Amniotic stem cell (primary cell): ENCODE results near the gene CARD10.
A peak's percentile ranks its signal among the peaks of the same experiment; 100 is the strongest.

ENCODE experiments used
- DNase-seq: peaks from one replicate; lab custom pipeline; 2025; lab: John Stamatoyannopoulos, UW

Gene CARD10, protein sequence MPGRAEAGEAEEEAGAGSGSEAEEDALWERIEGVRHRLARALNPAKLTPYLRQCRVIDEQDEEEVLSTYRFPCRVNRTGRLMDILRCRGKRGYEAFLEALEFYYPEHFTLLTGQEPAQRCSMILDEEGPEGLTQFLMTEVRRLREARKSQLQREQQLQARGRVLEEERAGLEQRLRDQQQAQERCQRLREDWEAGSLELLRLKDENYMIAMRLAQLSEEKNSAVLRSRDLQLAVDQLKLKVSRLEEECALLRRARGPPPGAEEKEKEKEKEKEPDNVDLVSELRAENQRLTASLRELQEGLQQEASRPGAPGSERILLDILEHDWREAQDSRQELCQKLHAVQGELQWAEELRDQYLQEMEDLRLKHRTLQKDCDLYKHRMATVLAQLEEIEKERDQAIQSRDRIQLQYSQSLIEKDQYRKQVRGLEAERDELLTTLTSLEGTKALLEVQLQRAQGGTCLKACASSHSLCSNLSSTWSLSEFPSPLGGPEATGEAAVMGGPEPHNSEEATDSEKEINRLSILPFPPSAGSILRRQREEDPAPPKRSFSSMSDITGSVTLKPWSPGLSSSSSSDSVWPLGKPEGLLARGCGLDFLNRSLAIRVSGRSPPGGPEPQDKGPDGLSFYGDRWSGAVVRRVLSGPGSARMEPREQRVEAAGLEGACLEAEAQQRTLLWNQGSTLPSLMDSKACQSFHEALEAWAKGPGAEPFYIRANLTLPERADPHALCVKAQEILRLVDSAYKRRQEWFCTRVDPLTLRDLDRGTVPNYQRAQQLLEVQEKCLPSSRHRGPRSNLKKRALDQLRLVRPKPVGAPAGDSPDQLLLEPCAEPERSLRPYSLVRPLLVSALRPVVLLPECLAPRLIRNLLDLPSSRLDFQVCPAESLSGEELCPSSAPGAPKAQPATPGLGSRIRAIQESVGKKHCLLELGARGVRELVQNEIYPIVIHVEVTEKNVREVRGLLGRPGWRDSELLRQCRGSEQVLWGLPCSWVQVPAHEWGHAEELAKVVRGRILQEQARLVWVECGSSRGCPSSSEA

GRCh38 chr22:37519268-37520195 lies at the start of gene CARD10:
TSS of gene CARD10 (minus strand) at chr22:37519415. CDS start at chr22:37519200, 215 bp downstream.
- no peak for DNase-seq

DNA sequence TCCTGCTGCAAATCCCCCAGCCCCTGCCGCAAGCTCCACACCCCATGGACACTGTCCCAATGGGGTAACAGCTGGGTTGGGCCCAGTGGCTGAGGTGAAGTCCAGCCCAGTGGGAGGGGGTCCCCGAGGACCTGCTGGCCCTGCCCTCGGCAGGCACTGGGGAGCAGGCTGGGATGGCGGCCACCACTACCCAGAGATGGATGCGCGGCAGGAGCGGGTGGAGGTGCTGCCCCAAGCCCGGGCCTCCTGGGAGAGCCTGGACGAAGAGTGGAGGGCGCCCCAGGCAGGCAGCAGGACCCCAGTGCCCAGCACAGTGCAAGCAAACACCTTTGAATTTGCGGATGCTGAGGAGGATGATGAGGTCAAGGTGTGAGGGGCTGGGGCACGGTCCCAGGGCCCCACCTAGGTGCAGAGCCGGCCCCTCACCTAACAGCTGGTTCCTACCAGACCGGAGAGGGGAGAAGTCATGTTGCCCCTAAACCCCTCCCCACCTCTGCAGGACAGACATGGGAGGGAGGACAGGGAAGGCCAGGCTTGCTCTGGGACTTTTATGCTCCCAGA lies 49.3 kb upstream of the CARD10 start:
- no peak for DNase-seq

- no peak for DNase-seq
Observed at GRCh38 chr22:37568012-37568411, 48.8 kb upstream of the CARD10 start.

DNA sequence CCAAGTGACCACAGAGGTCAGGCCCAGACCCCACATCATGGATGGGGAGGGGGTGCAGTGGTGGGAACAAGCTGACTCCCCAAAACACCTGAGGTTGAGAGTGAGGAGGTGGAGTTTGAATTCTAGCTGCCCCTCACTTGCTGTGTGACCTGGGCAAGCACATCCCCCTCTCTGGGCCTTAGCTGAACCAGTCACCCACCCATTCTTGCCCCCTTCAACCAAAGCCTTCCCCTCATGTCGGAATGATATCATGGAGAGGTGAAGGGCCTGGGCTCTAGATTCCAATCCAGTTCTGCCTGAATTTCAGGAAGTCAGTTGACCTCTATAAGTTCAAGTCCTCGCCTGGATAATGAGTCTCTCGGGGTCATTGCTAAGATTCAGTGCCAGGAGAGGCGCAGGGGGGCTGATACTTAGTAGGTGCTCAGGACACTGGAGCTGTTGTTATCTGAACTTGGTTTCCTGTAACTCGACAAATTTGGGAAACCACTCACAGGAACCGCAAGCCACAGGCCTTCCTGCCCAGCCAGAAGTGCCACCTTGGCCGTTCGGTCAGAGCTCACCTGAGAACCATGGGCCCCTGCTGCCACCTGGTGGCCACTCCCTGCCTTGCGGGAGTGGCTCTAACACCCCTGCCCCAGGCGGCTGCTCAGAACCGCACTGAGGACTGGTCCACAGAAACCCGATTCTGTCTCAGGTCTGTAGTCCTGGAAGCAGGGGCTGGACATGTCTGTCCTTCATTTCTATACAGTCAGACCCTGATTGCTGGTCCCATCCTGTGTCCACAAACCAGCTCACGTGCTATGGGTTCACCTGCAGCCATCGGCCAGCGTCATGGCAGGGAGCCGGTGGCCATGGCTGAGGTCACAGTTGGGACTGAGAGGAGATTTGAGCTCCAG lies 47.9 kb upstream of the CARD10 start:
- DNase-seq = no peak

DNA sequence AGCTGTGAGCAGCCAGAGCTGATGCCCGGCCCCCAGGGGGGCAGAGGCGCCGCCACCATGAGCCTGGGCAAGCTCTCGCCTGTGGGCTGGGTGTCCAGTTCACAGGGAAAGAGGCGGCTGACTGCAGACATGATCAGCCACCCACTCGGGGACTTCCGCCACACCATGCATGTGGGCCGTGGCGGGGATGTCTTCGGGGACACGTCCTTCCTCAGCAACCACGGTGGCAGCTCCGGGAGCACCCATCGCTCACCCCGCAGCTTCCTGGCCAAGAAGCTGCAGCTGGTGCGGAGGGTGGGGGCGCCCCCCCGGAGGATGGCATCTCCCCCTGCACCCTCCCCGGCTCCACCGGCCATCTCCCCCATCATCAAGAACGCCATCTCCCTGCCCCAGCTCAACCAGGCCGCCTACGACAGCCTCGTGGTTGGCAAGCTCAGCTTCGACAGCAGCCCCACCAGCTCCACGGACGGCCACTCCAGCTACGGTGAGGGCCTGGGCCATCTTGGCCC lies 47.2 kb upstream of the CARD10 start:
- DNase-seq = no peak

GRCh38 chr22:37565830-37566229 lies 46.6 kb upstream of the CARD10 start:
- no peak for DNase-seq

DNA sequence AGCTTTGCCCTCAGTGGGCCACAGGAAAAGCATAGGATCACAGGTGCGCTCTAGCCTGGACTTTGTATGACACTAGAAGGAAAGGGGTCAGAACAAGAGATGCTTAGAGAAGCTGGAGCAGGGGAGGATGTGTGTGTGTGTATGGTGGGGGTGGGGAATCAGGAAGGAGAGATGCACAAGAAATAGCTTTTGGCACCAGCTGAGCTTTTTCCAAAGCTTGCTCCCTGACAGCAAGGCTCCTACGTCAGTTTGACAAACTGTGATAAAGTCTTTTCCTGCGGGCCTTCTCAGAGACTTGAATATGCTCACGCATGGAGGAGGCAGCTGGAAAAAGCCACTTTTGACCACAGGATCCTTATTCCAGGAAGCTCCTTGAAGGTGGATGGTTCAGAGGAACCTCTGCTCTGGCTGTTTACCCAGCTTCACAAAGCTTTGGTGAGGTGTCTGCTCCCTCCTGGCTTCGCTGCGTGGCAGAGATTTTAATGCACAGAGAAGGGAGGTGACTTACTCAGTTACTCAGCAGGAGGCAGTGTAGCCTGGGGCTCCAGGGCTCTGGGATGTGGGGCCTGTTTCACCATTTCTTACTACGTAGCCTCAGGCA lies 45.0 kb upstream of the CARD10 start:
- no peak for DNase-seq

DNA sequence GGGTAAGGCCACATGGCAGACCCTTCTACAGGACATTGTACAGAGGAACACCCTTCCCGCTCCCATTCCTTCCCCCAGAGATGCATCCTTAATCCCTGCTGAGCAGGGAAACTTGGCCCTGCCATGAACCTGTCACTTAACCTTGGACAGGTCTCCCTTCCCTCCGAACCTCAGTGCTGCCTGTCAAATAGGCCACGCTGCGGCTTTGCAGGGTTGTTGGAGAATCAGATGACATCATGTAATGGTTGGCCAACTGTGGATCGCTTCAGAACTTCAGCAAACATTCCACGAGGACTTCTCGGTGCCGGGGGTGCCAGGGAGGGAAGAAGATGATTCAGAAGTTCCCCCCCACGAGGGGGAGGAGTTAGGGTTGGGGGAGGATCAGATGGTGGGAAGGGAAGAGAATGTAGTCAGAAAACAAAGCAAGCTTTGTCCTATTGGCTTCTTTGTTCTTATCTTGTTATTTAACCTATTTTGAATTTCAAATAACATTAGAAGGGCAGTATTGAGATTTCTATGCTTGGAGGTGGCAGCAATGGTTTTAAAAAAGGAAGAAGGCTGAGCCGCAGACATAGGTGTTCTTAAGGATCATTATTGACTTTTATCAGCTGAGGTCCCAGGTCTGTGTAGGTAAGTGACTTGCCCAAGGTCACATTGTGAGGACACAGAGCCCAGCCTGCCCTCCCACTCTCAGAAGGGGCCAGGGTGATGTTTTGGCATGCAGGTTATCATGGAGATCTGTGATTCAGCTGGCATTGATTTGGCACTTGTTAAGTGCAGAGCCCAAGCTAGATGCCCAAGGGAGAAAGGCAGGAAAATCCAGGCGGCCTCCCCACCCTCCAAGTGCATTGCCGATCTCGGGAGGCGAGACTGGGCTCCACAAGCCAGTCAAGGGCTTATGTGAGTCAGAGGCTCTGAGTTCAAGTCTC lies 44.2 kb upstream of the CARD10 start:
- peak; percentile 83 for DNase-seq

- no peak for DNase-seq
Observed at GRCh38 chr22:37562049-37562875, 43.0 kb upstream of the CARD10 start.

DNA sequence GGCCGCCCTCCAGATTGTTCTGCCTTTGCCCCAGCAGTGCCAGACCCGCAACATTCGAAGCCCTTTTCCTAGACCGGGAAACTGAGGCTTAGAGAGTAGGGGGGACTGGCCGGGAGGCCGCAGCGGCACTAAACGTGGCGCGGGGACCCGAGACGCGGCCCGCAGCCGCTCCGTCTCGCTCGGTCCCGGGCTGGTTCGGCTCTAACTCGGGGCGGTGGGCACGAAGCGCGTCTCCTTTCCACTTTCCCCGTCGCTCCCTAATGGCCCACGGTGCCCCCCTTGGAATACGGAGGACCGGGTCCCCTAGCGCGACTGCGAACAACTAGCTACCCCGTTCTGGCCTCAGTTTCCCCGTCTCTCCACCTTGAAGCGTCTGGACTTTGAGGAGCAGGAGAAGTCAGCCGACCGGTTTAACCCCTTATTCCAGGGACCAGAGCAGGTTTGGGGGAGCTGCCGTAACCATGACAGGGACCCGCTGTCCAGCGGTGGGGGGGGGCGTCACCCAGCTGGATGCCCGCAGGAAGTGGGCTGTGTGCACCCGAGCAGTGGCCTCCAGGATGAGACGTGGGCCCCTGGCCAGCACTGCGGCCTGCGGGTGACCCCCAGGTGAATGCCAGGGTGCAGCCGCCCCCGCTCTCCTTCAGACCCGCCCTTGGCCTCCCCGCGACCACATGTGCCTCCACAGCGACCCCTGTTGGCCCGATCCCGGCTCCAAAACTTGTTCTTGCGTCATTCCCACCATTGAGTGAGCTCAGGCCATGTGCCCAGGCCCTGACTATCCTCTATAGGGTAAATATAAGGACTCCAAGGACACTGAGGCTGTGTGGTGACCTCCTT lies 42.2 kb upstream of the CARD10 start:
- peak; percentile 87 for DNase-seq

DNA sequence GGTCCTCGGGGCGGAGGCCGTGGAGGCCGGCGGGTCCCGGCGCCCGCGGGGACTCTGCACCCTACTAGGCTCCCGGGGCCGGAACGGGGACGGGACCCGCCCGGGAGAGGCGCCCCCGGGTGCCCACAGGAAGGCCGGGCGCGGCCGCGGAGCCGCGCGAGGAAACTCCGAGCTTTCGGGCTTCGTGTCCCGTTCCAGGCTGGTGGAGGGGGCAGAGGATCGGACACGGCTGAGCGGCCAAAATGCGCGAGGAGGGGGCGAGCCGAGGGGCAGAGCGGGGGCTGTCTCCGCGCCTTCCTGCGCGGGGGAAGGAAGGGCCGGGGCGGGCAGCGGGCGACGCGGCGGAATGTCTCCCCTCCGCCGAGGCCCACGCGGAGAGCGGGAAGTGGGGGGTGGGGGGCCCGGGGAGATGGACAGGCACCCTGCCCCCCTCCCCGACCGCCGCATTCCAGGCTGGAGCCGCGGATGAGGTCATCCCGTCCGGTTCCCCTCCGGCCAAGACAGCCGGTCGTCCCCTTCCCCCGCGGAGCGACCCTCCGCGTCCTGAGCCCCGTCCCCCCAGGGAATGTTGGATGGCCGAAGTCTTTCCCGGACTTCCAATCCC lies 41.5 kb upstream of the CARD10 start:
- DNase-seq = no peak

- no peak for DNase-seq
Observed at GRCh38 chr22:37559901-37560607, 40.8 kb upstream of the CARD10 start, which contains the start of gene CDC42EP1. TSS of gene CDC42EP1 (plus strand) at chr22:37560480. CDS start at chr22:37566350, 5,870 bp downstream.

DNA sequence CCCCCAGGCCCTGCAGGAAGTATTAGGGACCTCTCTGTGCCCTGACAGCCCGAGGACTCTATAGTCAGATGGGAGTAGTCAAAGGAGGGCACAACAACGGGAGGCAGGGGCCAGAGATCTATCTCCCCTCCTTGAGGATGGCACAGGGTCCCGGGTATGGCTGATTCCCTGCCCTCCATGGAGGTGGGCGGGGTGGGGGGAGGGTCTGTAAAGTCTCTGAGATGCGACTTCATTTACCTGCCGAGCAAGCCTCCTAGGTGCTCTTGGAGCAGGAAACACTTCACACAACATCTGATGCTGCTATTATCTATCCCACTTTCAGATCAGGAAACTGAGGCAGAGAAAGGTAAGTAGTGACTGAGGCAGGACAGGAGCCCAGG lies 40.3 kb upstream of the CARD10 start:
- DNase-seq = no peak

- no peak for DNase-seq
Observed at GRCh38 chr22:37558815-37559214, 39.6 kb upstream of the CARD10 start.

DNA sequence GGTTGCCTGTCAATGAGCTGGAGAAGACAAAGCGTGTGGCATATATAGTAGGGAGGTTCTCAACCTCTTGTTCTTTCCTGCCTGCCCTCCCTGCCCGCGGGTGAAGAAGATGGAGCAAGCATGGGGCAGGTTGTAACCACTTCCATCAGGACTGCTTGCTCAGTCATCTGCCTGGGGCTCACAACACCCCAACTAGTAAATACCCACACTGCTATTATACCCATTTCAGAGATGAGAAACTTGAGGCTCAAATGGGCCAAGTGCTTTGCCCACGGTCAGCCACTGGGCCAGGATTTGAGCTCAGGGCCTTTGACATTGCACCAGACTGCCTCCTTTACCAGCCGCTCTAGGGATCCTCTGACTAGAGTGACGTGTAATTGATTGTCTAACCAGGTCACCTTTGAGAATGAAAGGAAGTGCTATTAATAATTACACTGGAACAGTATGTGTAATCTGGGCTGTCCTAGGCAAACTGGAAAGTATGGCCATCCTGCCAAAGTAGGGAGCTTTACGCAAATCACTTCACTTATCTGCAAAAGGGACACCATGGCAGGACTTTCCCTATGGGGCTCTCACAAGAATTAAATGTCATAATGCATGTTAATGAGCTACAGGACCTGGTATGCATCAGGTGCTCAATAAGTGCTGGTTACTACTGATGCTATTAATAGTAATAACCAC lies 38.2 kb upstream of the CARD10 start:
- DNase-seq = no peak
